OCI-LY7 (cell line): ENCODE measurements around the gene ARHGAP18. TPM values are rescaled to one million over a fixed set of nuclear protein-coding genes. Genes with fewer than 3 reads are reported as not detected.

Experiments
- BruUV-seq: library from RNA; stranded (reverse); fragments of 400-500 nt; replicated peaks from 2 replicates; lab custom pipeline; 2021; lab: Mats Ljungman, UMichigan
- CTCF ChIA-PET: fragments of 300-600 bp; sonication (Branson Sonifier 250); formaldehyde crosslinking; loops from one replicate; lab custom pipeline; 2022; ENCODE audit warnings: antibody characterized with exemption; ENCODE audit not compliant: unreplicated experiment; lab: Charles Lee
- POLR2A ChIA-PET: fragments of 300-600 bp; sonication (Branson Sonifier 250); formaldehyde crosslinking; loops from one replicate; lab custom pipeline; 2022; ENCODE audit warnings: antibody characterized with exemption; lab: Charles Lee
- DNase-seq: peaks from one replicate; pipeline ENCODE4 v3.0.0-alpha.2; 2015; ENCODE audit warnings: low spot score
- H2AFZ ChIP-seq: fragments of 200-600 bp; sonication (generic), shearing (Covaris generic); 2 replicates; pipeline ENCODE4 v1.6.1; 2014; ENCODE audit warnings: mild to moderate bottlenecking, antibody characterized with exemption, low read length, moderate library complexity
- H3K27ac ChIP-seq: fragments of 200-600 bp; sonication (generic); 2 replicates; pipeline ENCODE4 v1.5.1; 2014; ENCODE audit warnings: mixed run types, low read depth, mild to moderate bottlenecking, moderate library complexity, low read length, inconsistent platforms; ENCODE audit not compliant: poor library complexity, severe bottlenecking
- H3K36me3 ChIP-seq: fragments of 200-600 bp; sonication (generic); 2 replicates; pipeline ENCODE4 v1.6.1; 2014; ENCODE audit warnings: mild to moderate bottlenecking, antibody characterized with exemption, low read length, moderate library complexity, mixed read lengths; ENCODE audit not compliant: insufficient read depth
- H3K4me1 ChIP-seq: fragments of 200-600 bp; sonication (generic); 2 replicates; pipeline ENCODE4 v1.5.1; 2014; ENCODE audit warnings: mild to moderate bottlenecking, low read length; ENCODE audit not compliant: insufficient read depth, poor library complexity, severe bottlenecking
- H3K4me2 ChIP-seq: fragments of 200-600 bp; sonication (generic); 2 replicates; pipeline ENCODE4 v1.6.1; 2014; ENCODE audit warnings: mild to moderate bottlenecking, low read length
- H3K4me3 ChIP-seq: fragments of 200-600 bp; sonication (generic); 2 replicates; pipeline ENCODE4 v1.5.1; 2014; ENCODE audit warnings: mild to moderate bottlenecking, low read depth, low read length; ENCODE audit not compliant: poor library complexity, severe bottlenecking
- H3K79me2 ChIP-seq: fragments of 200-600 bp; sonication (generic); 2 replicates; pipeline ENCODE4 v1.6.1; 2016; ENCODE audit warnings: low read depth, mild to moderate bottlenecking, low read length, moderate library complexity, mixed read lengths; ENCODE audit not compliant: insufficient read depth
- H3K9me2 ChIP-seq: fragments of 200-600 bp; sonication (generic); 2 replicates; pipeline ENCODE4 v1.6.1; 2016; ENCODE audit warnings: mild to moderate bottlenecking, low read length, mixed read lengths; ENCODE audit not compliant: insufficient read depth
- H3K9me3 ChIP-seq: fragments of 200-600 bp; sonication (generic); 2 replicates; pipeline ENCODE4 v1.6.1; 2014; ENCODE audit warnings: mild to moderate bottlenecking, mixed run types, low read length, mixed read lengths
- H4K20me1 ChIP-seq: fragments of 200-600 bp; sonication (generic); 2 replicates; pipeline ENCODE4 v1.6.1; 2014; ENCODE audit warnings: mild to moderate bottlenecking, antibody characterized with exemption, low read length, moderate library complexity, mixed read lengths; ENCODE audit not compliant: insufficient read depth
- CTCF ChIP-seq: fragments of 200-600 bp; sonication (generic); conservative IDR thresholded peaks from 2 replicates; pipeline ENCODE4 v1.5.1; 2014; ENCODE audit warnings: mild to moderate bottlenecking, antibody characterized with exemption, low read length, moderate library complexity, mixed read lengths
- EZH2phosphoT487 ChIP-seq: fragments of 200-600 bp; sonication (generic); IDR thresholded peaks from 2 replicates; pipeline ENCODE4 v1.6.1; 2018; ENCODE audit warnings: low read depth, borderline replicate concordance, mild to moderate bottlenecking, mixed run types, antibody characterized with exemption, low read length, moderate library complexity, mixed read lengths
- intact Hi-C: fragments of 100-400 bp; cut with micrococcal nuclease; formaldehyde crosslinking; loops from one replicate; pipeline ENCODE4 v1.10.0; 2022; ENCODE audit not compliant: unreplicated experiment
- total RNA-seq, 2 experiments: library from RNA; depleted of rRNA in 1 of 2; stranded (reverse); fragments of >200 nt in 1 of 2; shearing (Covaris generic) in 1 of 2; gene quantifications; 2 replicates each; pipeline ENCODE4 v1.2.3, GENCODE V29; 2014 to 2022

Gene ARHGAP18
- total RNA-seq, 2 experiments from 2014 or later = 4.8 to 7.5 TPM

- DNase-seq = no peak
- no peak for TF ChIP-seq EZH2phosphoT487
- TF ChIP-seq CTCF = no peak
- no peaks in the 10 kb centered on the region for H3K9me2 ChIP-seq
- no peak overlapping the region for H3K4me3 ChIP-seq
- H3K9me3 ChIP-seq = no peaks in the 10 kb centered on the region
- H3K4me1 ChIP-seq = no peaks in the 10 kb centered on the region
- ChIA-PET CTCF (no interaction called here), POLR2A (interaction anchor here (0.7 to 1.0 kb wide), 6 partner anchors 16 to 499 kb away, joined by 3 to 7 read pairs (median 4); no protein-coding TSS in a partner anchor)
- H3K4me2 ChIP-seq = no peak overlapping the region
- H4K20me1 ChIP-seq = no peaks in the 10 kb centered on the region
- no peak overlapping the region for H3K27ac ChIP-seq
- BruUV-seq = no TSS peak
- intact Hi-C loops = no loop called here
- no peak overlapping the region for H2AFZ ChIP-seq
- H3K36me3 ChIP-seq = no peaks in the 10 kb centered on the region
- H3K79me2 ChIP-seq = no peaks in the 10 kb centered on the region
These were observed 76.4 kb downstream of the ARHGAP18 start for GRCh38 chr6:129633529-129633928.

GRCh38 chr6:129632172-129632613, 77.8 kb downstream of the ARHGAP18 start:
- Histone ChIP-seq H3K9me2 (no peaks in the 10 kb centered on the region), H4K20me1 (no peaks in the 10 kb centered on the region), H3K79me2 (no peaks in the 10 kb centered on the region), H3K4me1 (no peaks in the 10 kb centered on the region), H3K4me2 (no peak overlapping the region), H2AFZ (no peak overlapping the region), H3K9me3 (no peaks in the 10 kb centered on the region), H3K4me3 (no peak overlapping the region), H3K36me3 (no peaks in the 10 kb centered on the region), H3K27ac (no peak overlapping the region)
- no peak for DNase-seq
- TF ChIP-seq EZH2phosphoT487 (no peak), CTCF (no peak)
- POLR2A ChIA-PET = interaction anchor here (0.6 to 1.1 kb wide), 3 partner anchors 7 to 31 kb away, joined by 3 to 5 read pairs (median 4); no protein-coding TSS in a partner anchor
- no TSS peak for BruUV-seq
- CTCF ChIA-PET = no interaction called here
- intact Hi-C loops = no loop called here

- POLR2A ChIA-PET = interaction anchor here (1.2 to 1.6 kb wide), 2 partner anchors 9 to 96 kb away, joined by 3 to 5 read pairs; no protein-coding TSS in a partner anchor
- intact Hi-C loops = no loop called here
These were observed 78.9 kb downstream of the ARHGAP18 start for GRCh38 chr6:129631070-129631469.

More at GRCh38 chr6:129631070-129631469, 78.9 kb downstream of the ARHGAP18 start:
- no peak for TF ChIP-seq CTCF
- no peak for TF ChIP-seq EZH2phosphoT487
- CTCF ChIA-PET = no interaction called here
- no peak for DNase-seq
- no TSS peak for BruUV-seq
- no peak overlapping the region for H3K4me3 ChIP-seq
- H3K4me2 ChIP-seq = no peak overlapping the region
- no peaks in the 10 kb centered on the region for H3K9me3 ChIP-seq
- H3K9me2 ChIP-seq = no peaks in the 10 kb centered on the region
- H3K4me1 ChIP-seq = no peaks in the 10 kb centered on the region
- no peaks in the 10 kb centered on the region for H3K36me3 ChIP-seq
- H3K27ac ChIP-seq = no peak overlapping the region
- no peaks in the 10 kb centered on the region for H3K79me2 ChIP-seq
- no peaks in the 10 kb centered on the region for H4K20me1 ChIP-seq
- no peak overlapping the region for H2AFZ ChIP-seq
